T-helper 1 cell treated with Interleukin-12 subunit alpha and Interleukin-12 subunit beta and Interleukin-4 antibody, amounts not matched to agents 30 μg/mL and 1 μg/mL, for 36 hours (primary cell): ENCODE results near the gene CUL3.
"Not testable (repeated sequence)": the region's sequence is repeated elsewhere in the genome, so short reads cannot be mapped to it uniquely, and the experiment has no call there.

Source experiments
- H3K27ac Mint-ChIP-seq: one replicate; pipeline ENCODE4 v1.8.0; 2021; ENCODE audit warnings: mild to moderate bottlenecking, mixed read lengths
- H3K27me3 Mint-ChIP-seq: one replicate; pipeline ENCODE4 v1.8.0; 2021; ENCODE audit warnings: low read depth, mixed read lengths
- H3K36me3 Mint-ChIP-seq: one replicate; pipeline ENCODE4 v1.8.0; 2021; ENCODE audit warnings: low read depth, mixed read lengths
- H3K4me1 Mint-ChIP-seq: one replicate; pipeline ENCODE4 v1.8.0; 2021; ENCODE audit warnings: low read depth, mixed read lengths
- H3K4me3 Mint-ChIP-seq: one replicate; pipeline ENCODE4 v1.8.0; 2021; ENCODE audit warnings: mild to moderate bottlenecking, moderate library complexity, mixed read lengths
- H3K9me3 Mint-ChIP-seq: one replicate; pipeline ENCODE4 v1.8.0; 2021; ENCODE audit warnings: mixed read lengths

Gene CUL3

DNA sequence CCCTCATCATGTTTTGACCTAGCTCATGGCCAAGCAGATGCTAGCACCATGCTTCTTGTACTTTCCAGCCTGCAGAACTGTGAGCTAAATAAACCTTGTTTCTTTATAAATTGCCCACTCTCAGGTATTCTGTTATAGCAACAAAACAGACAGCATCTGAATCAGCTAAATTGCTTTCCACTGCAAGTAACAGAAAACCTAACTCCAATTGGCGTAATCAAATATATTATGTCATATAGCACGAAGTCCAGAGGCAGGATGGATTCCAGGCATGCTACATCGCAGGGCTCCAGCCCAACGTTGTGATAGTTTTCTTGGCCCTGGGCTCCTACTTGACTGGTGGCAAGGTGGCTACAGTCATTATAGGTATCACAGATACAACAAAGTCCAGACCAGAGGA lies 10.4 kb upstream of the CUL3 start:
- H3K36me3 Mint-ChIP-seq = peaks cover 1% of the 10 kb centered on the region
- peaks cover 1% of the 10 kb centered on the region for H3K4me1 Mint-ChIP-seq
- H3K27ac Mint-ChIP-seq = no peak overlapping the region
- peaks cover 3% of the 10 kb centered on the region for H3K27me3 Mint-ChIP-seq
- H3K9me3 Mint-ChIP-seq = no peaks in the 10 kb centered on the region
- no peak overlapping the region for H3K4me3 Mint-ChIP-seq

DNA sequence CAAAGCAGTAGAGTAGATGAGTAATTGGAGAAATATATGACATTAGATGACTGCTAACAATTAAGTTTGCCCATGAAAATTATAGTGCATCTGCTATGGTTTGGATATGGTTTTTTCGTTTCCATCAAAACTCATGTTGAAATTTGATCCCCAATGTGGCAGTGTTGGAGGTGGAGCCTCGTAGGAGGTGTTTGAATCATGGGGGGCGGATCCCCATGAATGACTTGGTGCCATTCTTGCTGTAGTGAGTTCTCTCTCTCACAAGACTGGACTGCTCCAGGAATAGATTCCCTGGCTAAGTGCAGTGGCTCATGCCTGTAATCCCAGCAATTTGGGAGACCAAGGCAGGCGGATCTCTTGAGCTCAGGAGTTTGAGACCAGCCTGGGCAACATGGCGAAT lies 9.7 kb upstream of the CUL3 start:
- Mint-ChIP-seq H3K36me3 (peaks cover 1% of the 10 kb centered on the region), H3K27ac (no peak overlapping the region), H3K27me3 (peaks cover 3% of the 10 kb centered on the region)

GRCh38 chr2:224591220-224591619 lies 6.1 kb upstream of the CUL3 start:
- Mint-ChIP-seq H3K9me3 (no peaks in the 10 kb centered on the region), H3K4me1 (peaks cover 7% of the 10 kb centered on the region), H3K27ac (no peak overlapping the region), H3K36me3 (peaks cover 1% of the 10 kb centered on the region), H3K27me3 (peaks cover 3% of the 10 kb centered on the region), H3K4me3 (no peak overlapping the region)

More for the DNA sequence above, 9.7 kb upstream of the CUL3 start:
- no peaks in the 10 kb centered on the region for H3K9me3 Mint-ChIP-seq
- no peak overlapping the region for H3K4me3 Mint-ChIP-seq
- H3K4me1 Mint-ChIP-seq = peaks cover 1% of the 10 kb centered on the region

- peaks cover 24% of the 10 kb centered on the region for H3K4me1 Mint-ChIP-seq
- peak overlapping the region; percentile 90 for H3K4me3 Mint-ChIP-seq
- no peaks in the 10 kb centered on the region for H3K27me3 Mint-ChIP-seq
- peak overlapping the region; percentile 91 for H3K27ac Mint-ChIP-seq
- peaks cover 10% of the 10 kb centered on the region for H3K36me3 Mint-ChIP-seq
- no peaks in the 10 kb centered on the region for H3K9me3 Mint-ChIP-seq
Measured at GRCh38 chr2:224586127-224586695, 1.0 kb upstream of the CUL3 start.

DNA sequence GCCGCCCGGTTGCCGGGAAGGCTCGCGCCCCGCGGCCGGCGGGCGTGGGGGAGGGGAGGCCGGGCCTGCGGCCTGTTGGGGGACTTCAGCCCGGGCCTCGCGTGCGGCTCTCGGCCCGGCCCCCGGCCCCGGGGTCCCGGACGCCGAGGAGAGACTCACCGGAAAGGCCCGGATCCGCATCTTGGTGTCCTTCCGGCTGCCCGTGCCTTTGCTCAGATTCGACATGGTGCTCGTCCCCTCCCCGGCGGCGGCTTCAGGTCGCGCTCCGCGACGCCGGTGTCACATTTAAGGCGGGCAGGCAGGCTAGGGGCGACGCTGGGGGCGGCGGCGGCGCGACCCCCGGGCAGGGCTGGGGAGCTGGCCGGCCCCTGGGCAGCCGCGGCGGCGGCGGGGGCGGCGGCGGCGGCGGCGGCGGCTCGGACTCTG lies 365 bp downstream of the CUL3 start:
- H3K36me3 Mint-ChIP-seq = peaks cover 10% of the 10 kb centered on the region
- H3K4me1 Mint-ChIP-seq = peaks cover 28% of the 10 kb centered on the region
- no peaks in the 10 kb centered on the region for H3K27me3 Mint-ChIP-seq
- peak overlapping the region; percentile 82 for H3K4me3 Mint-ChIP-seq
- peak overlapping the region; percentile 87 for H3K27ac Mint-ChIP-seq
- no peaks in the 10 kb centered on the region for H3K9me3 Mint-ChIP-seq

GRCh38 chr2:224584111-224584784 lies 915 bp downstream of the CUL3 start:
- Mint-ChIP-seq H3K36me3 (peaks cover 10% of the 10 kb centered on the region), H3K4me1 (peaks cover 34% of the 10 kb centered on the region), H3K4me3 (peak overlapping the region; percentile 97), H3K27ac (peak overlapping the region; percentile 90), H3K9me3 (no peaks in the 10 kb centered on the region), H3K27me3 (no peaks in the 10 kb centered on the region)

DNA sequence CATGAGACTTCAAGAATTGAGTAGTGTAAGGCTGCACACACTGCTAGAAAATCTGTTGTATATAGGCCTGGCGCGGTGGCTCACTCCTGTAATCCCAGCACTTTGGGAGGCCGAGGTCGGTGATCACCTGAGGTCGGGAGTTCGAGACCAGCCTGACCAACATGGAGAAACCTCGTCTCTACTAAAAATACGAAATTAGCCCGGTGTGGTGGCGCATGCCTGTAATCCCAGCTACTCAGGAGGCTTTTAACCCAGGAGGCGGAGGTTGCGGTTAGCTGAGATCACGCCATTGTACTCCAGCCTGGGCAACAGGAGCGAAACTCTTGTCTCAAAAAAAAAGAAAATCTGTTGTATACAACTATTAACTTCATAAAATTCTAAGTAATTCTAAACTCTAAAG lies 2.1 kb downstream of the CUL3 start:
- Mint-ChIP-seq H3K4me3 (peak overlapping the region; percentile 97), H3K4me1 (peaks cover 35% of the 10 kb centered on the region)
- not testable (repeated sequence) for H3K9me3 Mint-ChIP-seq, H3K27me3 Mint-ChIP-seq, H3K27ac Mint-ChIP-seq, H3K36me3 Mint-ChIP-seq

DNA sequence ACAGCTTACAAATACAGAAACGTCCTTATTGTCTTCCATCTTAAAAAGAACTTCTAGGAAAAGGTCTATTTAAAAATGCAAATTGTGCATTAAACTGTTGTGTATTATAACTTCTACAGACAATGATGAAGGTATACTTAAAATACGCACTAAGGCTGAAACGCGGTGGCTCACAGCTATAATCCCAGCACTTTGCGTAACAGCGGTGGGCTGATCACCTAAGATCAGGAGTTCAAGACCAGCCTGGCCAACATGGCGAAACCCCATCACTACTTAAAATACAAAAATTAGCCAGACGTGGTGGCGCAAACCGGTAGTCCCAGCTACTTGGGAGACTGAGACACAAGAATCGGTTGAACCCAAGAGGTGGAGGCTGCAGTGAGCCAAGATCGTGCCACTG lies 4.9 kb downstream of the CUL3 start:
- Mint-ChIP-seq H3K9me3 (no peaks in the 10 kb centered on the region), H3K27ac (no peak overlapping the region), H3K36me3 (peaks cover 10% of the 10 kb centered on the region), H3K27me3 (no peaks in the 10 kb centered on the region), H3K4me1 (peaks cover 43% of the 10 kb centered on the region), H3K4me3 (no peak overlapping the region)

GRCh38 chr2:224579411-224579810 lies 5.8 kb downstream of the CUL3 start:
- peak overlapping the region; percentile 7 for H3K4me3 Mint-ChIP-seq
- H3K9me3 Mint-ChIP-seq = no peaks in the 10 kb centered on the region
- H3K27me3 Mint-ChIP-seq = no peaks in the 10 kb centered on the region
- H3K36me3 Mint-ChIP-seq = peaks cover 11% of the 10 kb centered on the region
- H3K27ac Mint-ChIP-seq = no peak overlapping the region
- peaks cover 51% of the 10 kb centered on the region for H3K4me1 Mint-ChIP-seq

- no peak overlapping the region for H3K4me3 Mint-ChIP-seq
- peaks cover 44% of the 10 kb centered on the region for H3K4me1 Mint-ChIP-seq
- H3K27me3 Mint-ChIP-seq = no peaks in the 10 kb centered on the region
- H3K27ac Mint-ChIP-seq = no peak overlapping the region
- H3K9me3 Mint-ChIP-seq = no peaks in the 10 kb centered on the region
- peaks cover 2% of the 10 kb centered on the region for H3K36me3 Mint-ChIP-seq
Measured at GRCh38 chr2:224577541-224577940, 7.6 kb downstream of the CUL3 start.

GRCh38 chr2:224576088-224576715 lies 9.0 kb downstream of the CUL3 start:
- Mint-ChIP-seq H3K9me3 (no peaks in the 10 kb centered on the region), H3K4me1 (peaks cover 48% of the 10 kb centered on the region), H3K27me3 (no peaks in the 10 kb centered on the region), H3K4me3 (peak overlapping the region; percentile 5), H3K27ac (no peak overlapping the region), H3K36me3 (peaks cover 2% of the 10 kb centered on the region)

DNA sequence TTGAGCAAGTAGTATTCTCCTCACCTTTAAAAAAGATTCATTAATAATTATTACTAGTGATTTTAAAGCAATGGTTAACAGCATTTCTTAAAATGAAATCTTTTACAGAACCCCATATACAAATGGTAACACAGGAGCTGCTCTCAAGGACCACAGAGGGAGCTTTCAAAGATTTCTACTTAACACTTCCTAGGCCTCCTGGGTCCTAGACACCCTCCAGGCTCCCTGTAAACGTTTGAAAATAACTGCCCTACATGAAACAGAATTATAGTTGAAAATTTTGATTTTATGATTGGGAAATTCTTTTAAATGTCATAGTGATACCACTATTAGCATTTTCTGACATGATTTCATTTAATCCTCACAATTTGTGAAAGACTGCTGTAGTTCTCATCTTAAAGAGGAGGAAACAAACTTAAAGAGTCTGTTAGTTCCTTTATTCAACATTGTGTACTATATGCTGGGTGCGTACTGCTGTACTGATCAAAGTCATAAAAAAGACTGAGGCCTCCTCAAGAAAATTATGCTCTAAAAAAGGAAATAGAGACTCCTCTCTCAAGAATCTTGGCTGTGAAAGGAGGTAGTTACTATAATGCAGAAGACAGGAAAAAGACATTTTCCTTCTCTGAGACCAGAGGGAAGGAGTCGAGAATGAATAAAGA lies 10.6 kb downstream of the CUL3 start:
- H3K9me3 Mint-ChIP-seq = no peaks in the 10 kb centered on the region
- no peak overlapping the region for H3K27ac Mint-ChIP-seq

DNA sequence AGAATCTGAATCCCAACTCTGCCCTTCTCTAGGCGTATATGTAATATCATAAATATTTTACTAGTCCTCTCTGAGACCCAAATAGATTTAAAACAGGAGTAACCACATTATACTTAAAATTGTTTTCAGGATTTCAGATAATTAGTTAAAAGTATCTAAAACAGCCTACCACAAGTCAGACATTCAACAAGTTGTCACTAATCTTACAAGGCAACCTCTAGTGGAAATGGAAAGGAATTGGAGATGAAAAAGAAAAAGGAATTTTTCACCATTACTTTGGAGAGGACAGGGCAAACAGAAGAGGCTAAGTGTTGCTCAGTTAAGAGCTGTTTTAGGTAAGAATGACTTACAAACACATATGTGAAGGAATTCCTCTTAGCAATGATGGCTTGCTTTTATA lies 11.4 kb downstream of the CUL3 start:
- H3K27me3 Mint-ChIP-seq = no peaks in the 10 kb centered on the region
- no peak overlapping the region for H3K4me3 Mint-ChIP-seq
- no peak overlapping the region for H3K27ac Mint-ChIP-seq
- H3K36me3 Mint-ChIP-seq = peaks cover 6% of the 10 kb centered on the region
- H3K9me3 Mint-ChIP-seq = no peaks in the 10 kb centered on the region
- peaks cover 42% of the 10 kb centered on the region for H3K4me1 Mint-ChIP-seq

More for the DNA sequence above, 10.6 kb downstream of the CUL3 start:
- Mint-ChIP-seq H3K4me3 (no peak overlapping the region), H3K4me1 (peaks cover 46% of the 10 kb centered on the region), H3K36me3 (peaks cover 4% of the 10 kb centered on the region), H3K27me3 (no peaks in the 10 kb centered on the region)

DNA sequence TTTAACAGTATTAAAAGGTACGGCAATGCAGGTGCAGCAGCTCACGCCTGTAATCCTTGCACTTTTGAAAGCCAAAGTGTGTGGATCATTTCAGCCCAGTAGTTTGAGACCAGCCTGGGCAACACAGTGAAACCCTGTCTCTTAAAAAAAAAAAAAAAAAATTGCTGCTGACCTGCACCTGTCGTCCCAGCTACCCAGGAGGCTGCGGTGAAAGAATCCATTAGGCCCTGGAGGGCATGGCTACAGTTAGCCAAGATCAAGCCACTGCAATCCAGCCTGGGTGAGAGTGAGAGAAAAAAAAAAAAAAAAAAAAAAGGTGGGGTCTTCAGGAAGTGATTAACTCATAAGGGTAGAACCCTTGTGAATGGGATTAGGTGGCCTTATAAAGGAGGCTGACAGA lies 12.8 kb downstream of the CUL3 start:
- Mint-ChIP-seq H3K4me3 (no peak overlapping the region), H3K27me3 (no peaks in the 10 kb centered on the region), H3K27ac (no peak overlapping the region), H3K36me3 (peaks cover 13% of the 10 kb centered on the region), H3K9me3 (no peaks in the 10 kb centered on the region), H3K4me1 (peaks cover 47% of the 10 kb centered on the region)
